Measurements from ENCODE around the gene BCLAF3.

The BCLAF3 gene

DNA sequence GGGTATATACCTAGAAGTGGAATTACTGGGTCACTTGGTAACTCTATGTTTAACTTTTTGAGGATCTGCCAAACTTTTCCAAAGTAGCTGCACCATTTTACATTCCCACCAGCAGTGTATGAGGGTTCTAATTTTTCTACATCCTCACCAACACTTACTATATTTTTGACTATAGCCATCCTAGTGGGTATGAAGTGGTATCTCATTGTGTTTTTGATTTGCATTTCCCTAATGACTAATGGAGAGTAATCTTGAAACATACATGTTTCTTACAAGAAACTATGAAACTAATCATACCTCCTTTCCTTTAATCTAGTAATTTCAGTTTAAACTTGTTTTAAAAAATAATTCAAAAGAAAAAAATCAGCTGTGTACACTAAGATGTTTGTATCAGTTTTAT, 17.9 kb downstream of the BCLAF3 start:
- no peak overlapping the region for H3K27ac ChIP-seq
- TF ChIP-seq ZFX (IDR thresholded peaks at IDR 0.05; ENCODE audit: borderline replicate concordance), result no peak
- TF ChIP-seq, protein P1, sequence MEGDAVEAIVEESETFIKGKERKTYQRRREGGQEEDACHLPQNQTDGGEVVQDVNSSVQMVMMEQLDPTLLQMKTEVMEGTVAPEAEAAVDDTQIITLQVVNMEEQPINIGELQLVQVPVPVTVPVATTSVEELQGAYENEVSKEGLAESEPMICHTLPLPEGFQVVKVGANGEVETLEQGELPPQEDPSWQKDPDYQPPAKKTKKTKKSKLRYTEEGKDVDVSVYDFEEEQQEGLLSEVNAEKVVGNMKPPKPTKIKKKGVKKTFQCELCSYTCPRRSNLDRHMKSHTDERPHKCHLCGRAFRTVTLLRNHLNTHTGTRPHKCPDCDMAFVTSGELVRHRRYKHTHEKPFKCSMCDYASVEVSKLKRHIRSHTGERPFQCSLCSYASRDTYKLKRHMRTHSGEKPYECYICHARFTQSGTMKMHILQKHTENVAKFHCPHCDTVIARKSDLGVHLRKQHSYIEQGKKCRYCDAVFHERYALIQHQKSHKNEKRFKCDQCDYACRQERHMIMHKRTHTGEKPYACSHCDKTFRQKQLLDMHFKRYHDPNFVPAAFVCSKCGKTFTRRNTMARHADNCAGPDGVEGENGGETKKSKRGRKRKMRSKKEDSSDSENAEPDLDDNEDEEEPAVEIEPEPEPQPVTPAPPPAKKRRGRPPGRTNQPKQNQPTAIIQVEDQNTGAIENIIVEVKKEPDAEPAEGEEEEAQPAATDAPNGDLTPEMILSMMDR (IDR thresholded peaks at IDR 0.05), result no peak

DNA sequence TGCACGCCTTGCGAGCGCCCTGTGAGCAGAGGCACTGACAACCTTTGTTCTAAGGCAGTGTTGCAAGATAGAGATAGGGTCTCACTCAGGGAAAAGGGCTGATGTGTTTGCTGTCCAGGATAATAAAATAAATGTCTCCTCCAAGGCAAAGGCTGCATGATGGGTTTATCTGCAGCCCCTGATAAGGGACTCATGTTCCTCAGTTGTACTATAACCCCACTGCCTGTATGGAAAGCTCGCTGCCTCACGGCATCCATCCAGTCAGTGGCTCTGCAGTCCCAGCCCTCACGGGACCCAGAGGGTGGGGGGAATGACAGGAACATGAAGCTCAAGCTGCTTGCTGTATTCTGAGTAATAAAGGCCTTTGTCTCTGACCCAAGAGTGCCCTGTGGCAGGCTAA, 22.6 kb downstream of the BCLAF3 start:
- no peak for TF ChIP-seq ZFX (IDR thresholded peaks at IDR 0.05; ENCODE audit: borderline replicate concordance)
- TF ChIP-seq, protein P1 (IDR thresholded peaks at IDR 0.05), result no peak
- no peak overlapping the region for H3K27ac ChIP-seq

DNA sequence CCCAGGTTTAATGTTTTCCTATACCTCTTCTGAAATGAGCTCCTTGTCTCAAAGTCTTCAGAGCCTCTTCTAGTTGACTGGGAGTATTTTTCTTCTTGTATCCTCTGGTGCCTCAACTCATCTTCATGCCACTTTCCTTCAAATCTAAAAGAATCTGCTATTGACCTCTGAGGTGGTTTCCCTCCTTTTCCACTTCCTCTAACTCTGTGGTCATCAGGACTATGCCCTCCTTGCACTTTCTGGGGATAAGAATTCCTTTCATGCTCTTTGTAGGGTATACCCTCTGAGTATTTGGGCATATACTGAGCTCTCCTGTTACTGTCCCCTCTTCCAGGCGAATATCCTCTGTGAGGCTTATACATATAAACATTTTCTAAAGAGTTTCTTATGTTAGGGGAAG, 24.8 kb downstream of the BCLAF3 start:
- H3K27ac ChIP-seq, result no peak overlapping the region
- no peak for TF ChIP-seq ZFX (IDR thresholded peaks at IDR 0.05; ENCODE audit: borderline replicate concordance)
- TF ChIP-seq, protein P1 (IDR thresholded peaks at IDR 0.05), result no peak

DNA sequence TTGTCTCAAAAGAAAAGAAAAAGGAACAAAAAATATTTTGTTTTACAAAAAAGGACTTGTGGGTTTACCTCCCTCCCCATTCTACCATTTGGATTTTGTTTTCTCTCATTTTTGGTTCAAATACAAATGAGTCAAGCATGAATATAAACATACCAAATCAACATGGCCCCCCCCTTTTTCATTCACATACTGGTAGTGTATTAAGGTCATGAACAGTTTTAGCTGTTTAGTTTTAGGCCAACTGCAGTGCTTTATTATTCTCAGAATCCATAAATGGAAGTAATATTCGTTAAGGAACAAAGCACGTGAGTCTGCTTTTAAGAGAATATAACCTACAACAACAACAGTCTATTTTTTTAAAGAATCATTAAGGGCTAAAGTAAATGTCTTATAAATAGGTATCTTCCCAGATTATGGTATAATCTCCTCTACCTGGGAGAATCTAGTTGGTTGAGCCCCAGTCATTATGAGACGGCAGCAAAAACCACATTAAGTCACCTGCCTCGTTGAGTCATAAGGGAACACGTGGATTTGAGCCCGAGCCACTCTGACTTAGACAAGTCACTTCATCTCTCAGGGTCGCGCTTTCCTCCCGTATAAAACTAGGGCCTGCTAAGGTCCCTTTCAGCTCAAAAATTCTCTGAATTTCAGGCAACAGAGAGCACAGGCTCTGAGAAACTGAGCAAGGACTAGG, 26.7 kb downstream of the BCLAF3 start:
- TF ChIP-seq ZFX (IDR thresholded peaks at IDR 0.05; ENCODE audit: borderline replicate concordance), result no peak
- TF ChIP-seq, protein P1 (IDR thresholded peaks at IDR 0.05), result no peak

DNA sequence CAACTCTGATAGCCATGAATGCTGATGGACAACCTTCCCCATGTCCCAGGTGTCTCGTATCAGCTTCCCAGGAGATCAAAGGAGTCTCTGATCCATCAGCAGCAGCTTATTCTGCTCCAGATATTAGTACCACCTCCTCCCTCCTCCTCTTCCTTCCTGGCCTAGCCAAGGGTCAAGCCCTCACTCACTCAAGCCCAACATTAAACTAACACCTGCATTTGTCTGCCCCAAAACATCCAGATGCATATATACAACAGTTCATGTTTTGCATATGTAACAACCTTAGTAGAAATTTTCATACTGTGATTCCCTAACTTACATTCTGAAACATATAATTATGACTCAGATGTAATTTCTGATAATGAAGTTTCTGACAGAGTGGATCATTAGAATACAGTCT, 29.9 kb downstream of the BCLAF3 start:
- no peak for TF ChIP-seq ZFX (IDR thresholded peaks at IDR 0.05; ENCODE audit: borderline replicate concordance)
- TF ChIP-seq, protein P1 (IDR thresholded peaks at IDR 0.05), result no peak

More for the DNA sequence above, 26.7 kb downstream of the BCLAF3 start:
- no peak overlapping the region for H3K27ac ChIP-seq

DNA sequence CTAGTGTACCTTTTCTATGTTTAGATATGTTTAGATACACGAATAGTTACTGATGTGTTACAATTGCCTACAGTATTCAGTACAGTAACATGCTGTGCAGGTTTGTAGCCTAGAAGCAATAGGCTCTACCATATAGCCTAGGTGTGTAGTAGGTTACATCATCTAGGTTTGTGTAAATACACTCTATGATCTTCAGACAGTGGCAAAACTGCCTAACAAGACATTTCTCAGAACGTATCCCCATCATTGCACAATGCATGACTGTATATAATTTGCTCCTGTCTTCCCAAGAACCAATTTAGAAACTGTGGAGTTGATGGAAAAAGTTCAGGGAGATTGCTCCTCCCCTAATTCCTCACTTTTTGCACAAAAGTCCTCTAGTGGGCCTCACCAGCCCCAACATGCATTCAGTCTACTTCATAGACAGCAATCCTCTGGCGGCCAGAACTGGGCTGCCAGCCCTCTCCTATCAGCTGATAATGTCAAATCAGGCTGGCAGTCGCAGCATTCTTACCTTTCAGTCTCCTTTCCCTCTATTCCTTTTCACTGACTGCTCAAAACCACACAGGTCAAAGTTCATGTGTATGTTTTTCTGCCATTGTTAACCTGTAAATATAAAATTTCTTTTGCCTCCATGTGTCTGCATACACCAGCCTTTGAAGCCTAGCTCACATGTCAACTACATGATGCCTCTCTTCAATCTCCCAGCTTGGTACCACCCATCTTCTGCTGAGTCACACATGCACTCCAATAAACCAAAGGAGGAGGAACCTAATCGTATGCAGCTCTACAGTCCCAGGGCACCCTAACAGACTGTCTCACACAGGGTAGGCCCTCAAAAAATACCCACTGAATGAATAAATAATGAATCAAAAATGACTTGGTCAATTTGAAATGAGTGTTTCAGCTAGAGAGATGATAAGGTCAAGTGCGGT, 32.0 kb downstream of the BCLAF3 start:
- TF ChIP-seq, protein P1 (IDR thresholded peaks at IDR 0.05), result no peak
- no peak for TF ChIP-seq ZFX (IDR thresholded peaks at IDR 0.05; ENCODE audit: borderline replicate concordance)
- no peak overlapping the region for H3K27ac ChIP-seq

More for the DNA sequence above, 29.9 kb downstream of the BCLAF3 start:
- no peak overlapping the region for H3K27ac ChIP-seq

DNA sequence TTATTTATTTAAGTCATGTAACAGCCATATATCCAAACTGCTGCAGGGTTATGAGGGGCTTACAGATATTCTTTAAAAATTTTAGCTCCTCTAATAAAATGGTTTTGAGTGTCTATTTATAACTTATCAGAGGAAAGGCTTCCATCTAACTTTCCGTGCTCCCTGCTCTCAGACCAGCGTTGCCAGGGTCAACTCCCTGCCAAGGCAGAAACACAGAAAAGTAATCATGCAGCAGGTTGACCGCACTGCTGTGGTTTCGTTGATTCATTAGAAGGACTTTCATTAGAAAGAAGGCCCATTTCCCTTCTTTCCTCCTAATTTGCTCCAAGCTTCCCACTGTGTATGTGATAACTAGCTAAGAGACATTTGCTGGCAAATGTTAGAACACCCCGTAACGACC, 33.9 kb downstream of the BCLAF3 start:
- TF ChIP-seq, protein P1 (IDR thresholded peaks at IDR 0.05), result no peak
- TF ChIP-seq ZFX (IDR thresholded peaks at IDR 0.05; ENCODE audit: borderline replicate concordance), result no peak
- H3K27ac ChIP-seq, result no peak overlapping the region
